ENCODE data around the gene ELP2.
"Not testable (repeated sequence)": the region's sequence is repeated elsewhere in the genome, so short reads cannot be mapped to it uniquely, and the experiment has no call there.

ELP2 gene, protein sequence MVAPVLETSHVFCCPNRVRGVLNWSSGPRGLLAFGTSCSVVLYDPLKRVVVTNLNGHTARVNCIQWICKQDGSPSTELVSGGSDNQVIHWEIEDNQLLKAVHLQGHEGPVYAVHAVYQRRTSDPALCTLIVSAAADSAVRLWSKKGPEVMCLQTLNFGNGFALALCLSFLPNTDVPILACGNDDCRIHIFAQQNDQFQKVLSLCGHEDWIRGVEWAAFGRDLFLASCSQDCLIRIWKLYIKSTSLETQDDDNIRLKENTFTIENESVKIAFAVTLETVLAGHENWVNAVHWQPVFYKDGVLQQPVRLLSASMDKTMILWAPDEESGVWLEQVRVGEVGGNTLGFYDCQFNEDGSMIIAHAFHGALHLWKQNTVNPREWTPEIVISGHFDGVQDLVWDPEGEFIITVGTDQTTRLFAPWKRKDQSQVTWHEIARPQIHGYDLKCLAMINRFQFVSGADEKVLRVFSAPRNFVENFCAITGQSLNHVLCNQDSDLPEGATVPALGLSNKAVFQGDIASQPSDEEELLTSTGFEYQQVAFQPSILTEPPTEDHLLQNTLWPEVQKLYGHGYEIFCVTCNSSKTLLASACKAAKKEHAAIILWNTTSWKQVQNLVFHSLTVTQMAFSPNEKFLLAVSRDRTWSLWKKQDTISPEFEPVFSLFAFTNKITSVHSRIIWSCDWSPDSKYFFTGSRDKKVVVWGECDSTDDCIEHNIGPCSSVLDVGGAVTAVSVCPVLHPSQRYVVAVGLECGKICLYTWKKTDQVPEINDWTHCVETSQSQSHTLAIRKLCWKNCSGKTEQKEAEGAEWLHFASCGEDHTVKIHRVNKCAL

GRCh38 chr18:36129300-36130038, at the start of gene ELP2, which contains the start of gene SLC39A6:
Gene ELP2 (plus strand): TSS chr18:36129899. CDS start chr18:36129934, 35 bp downstream.
Gene SLC39A6 (minus strand): TSS chr18:36129340. CDS start chr18:36127007, 2,333 bp downstream.
- DNase-seq (ENCODE audit: low read depth): peak; percentile 96

DNA sequence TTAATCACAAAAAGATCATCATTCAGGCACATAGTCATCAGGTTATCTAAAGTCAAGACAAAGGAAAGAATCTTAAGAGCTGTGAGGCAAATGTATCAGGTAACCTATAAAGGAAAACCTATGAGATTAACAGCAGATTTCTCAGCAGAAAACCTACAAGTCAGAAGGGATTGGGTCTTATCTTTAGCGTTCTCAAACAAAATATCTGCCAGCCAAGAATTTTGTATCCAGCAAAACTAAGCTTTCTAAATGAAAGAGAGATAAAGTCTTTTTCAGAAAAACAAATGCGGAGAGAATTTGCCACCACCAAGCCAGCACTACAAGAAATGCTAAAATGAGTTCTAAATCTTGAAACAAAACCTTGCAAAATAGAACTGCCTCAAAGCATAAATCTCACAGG, 48.6 kb upstream of the ELP2 start:
- DNase-seq (ENCODE audit: low read depth): not testable (repeated sequence)

DNA sequence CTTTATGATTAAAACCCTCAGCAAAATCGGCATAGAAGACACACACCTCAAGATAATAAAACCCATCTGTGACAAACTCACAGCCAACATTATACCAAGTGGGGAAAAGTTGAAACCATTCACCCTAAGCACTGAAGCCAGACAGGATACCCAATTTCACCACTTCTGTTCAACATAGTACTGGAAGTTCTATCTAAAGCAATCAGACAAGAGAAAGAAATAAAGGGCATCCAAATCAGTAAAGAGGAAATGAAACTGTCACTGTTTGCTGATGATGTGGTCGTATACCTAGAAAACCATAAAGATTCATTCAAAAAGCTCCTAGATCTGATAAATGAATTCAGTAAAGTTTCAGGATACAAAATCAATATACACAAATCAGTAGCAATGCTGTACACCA, 46.0 kb upstream of the ELP2 start:
- no peak for DNase-seq (ENCODE audit: low read depth)

- DNase-seq (ENCODE audit: low read depth): no peak
Observed at GRCh38 chr18:36085195-36085594, 44.5 kb upstream of the ELP2 start.

DNA sequence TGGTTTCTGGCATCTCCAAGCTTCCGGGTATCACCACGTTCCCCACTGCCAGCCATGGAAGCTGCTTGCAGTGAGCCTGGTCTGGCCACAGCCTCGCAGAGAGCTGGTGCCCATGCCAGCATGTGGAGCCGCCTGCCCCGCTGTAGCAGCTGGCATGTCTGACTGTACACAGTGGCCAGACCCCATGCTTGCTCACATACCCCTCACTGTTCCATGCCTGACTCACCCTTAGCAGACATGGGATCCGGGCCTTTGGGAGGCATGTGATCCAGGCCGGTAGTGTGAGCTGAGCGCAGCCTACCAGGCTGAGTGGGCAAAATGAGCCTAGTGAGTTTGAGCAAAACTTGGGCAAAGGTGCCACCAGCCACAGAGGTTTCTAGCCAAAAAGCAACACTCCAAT, 43.5 kb upstream of the ELP2 start:
- no peak for DNase-seq (ENCODE audit: low read depth)

DNA sequence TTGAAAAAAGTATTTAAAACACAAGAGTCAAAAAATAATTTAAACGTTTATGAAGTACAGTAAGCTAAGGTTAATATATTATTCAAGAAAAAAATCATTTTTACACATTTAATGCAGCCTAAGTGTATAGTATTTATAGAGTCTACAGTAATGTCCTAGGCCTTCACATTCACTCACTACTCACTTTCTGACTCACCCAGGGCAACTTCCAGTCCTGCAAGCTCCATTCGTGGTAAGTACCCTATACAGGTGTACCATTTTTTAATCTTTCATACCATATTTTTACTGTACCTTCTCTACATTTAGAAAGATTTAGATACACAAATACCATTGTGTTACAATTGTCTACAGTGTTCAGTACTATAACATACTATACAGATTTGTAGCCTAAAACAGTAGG, 41.4 kb upstream of the ELP2 start:
- peak; percentile 33 for DNase-seq (ENCODE audit: low read depth)

GRCh38 chr18:36089001-36089400, 40.7 kb upstream of the ELP2 start:
- DNase-seq (ENCODE audit: low read depth): no peak

DNA sequence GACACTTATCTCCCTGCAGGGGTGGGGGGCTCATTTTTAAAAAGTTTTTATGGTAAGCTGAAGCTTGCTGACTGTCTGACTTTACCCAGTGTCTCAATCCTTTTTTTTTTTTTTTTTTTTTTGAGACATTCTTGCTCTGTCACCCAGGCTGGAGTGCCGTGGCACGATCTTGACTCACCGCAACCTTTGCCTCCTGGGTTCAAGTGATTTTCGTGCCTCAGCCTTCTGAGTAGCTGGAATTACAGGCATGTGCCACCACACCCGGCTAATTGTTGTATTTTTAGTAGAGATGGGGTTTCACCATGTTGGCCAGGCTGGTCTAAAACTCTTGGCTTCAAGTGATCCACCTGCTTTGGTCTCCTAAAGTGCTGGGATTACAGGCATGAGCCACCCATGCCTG, 37.6 kb upstream of the ELP2 start:
- DNase-seq (ENCODE audit: low read depth): peak; percentile 24

DNA sequence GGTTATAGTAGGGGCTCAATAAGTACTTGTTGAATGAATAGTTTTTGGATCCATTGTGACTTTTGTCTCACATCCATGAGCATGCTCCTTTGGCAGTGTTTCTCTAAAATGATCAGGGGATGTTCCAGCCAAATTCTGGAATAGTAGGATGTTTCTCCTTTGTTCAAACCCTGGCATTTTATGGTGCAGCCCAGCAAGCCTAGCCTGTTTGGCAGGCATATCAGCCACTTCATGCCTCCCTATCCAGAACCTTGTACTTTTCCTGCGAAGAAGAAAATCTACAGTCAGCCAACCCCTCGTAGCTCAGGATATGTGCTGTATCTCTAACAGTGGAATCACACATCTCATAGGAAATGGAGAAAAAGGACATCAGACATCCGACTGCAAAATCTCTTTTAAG, 35.3 kb upstream of the ELP2 start:
- DNase-seq (ENCODE audit: low read depth): no peak

DNA sequence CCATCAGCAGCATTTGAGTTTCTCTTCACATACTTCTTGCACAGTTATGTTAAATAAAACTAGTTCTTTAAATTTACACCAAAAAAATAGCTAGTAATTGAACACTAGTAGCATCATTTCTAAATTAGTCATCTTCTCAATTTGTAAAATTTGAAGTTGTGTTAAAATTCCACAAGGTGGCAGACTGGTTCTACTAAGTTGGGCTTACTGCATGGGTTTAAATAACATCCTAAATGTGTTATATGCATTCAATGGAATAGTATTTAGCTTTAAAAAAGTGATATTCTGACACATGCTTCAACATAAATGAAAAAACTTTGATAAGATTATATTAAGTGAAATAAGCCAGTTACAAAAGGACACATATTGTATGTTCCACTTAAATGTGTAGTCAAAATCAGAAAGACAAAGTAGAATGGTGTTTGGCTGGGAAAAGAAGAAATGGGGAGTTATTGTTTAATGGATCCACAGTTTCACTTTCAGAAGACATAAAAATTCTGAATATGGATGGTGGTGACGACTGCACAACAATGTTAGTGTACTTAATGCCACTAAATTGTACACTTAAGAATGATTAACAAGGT, 33.7 kb upstream of the ELP2 start:
- DNase-seq (ENCODE audit: low read depth): peak; percentile 83

GRCh38 chr18:36096955-36097354, 32.7 kb upstream of the ELP2 start:
- no peak for DNase-seq (ENCODE audit: low read depth)

GRCh38 chr18:36099311-36099710, 30.4 kb upstream of the ELP2 start:
- no peak for DNase-seq (ENCODE audit: low read depth)

GRCh38 chr18:36101943-36102342, 27.8 kb upstream of the ELP2 start:
- no peak for DNase-seq (ENCODE audit: low read depth)

GRCh38 chr18:36104749-36105148, 24.9 kb upstream of the ELP2 start:
- DNase-seq (ENCODE audit: low read depth): no peak

GRCh38 chr18:36107477-36107876, 22.2 kb upstream of the ELP2 start:
- DNase-seq (ENCODE audit: low read depth): no peak

- no peak for DNase-seq (ENCODE audit: low read depth)
Observed at GRCh38 chr18:36108196-36108595, 21.5 kb upstream of the ELP2 start.

DNA sequence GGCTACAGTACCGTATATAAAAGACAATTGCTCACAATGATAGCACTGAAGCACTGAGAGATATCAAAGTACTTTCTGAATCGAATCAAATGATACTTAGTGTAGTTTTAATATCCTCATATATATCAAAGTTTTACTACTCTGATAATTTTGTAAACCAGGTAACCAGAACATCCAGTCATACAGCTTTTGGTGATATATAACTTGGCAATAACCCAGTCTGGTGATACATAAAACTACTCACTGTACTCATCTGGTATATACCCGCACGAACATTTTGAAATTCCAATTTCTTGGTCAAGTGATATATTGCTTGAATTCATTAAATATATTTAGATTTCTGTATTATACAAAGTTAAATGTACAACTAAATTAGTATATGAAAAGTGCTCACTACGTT, 21.1 kb upstream of the ELP2 start:
- no peak for DNase-seq (ENCODE audit: low read depth)

DNA sequence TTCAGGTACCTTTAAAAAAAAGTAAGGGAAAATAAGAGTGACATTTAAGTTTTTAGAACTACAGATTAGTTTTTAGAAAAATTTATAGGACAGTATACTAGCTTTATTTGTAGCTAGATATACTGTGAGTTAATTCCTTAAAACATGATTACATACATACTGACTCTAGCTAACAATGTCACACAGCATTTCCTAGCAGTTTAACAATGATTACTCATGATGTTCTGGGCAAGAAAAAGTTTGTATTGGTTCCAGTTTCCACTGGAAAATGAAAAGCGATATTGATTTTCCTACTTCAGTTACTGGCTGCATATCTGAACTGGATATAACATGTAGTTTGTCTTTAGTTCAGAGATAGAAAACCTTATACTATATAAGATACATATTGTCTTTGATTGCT, 20.0 kb upstream of the ELP2 start:
- DNase-seq (ENCODE audit: low read depth): no peak

- DNase-seq (ENCODE audit: low read depth): no peak
Observed at GRCh38 chr18:36112302-36112701, 17.4 kb upstream of the ELP2 start.

DNA sequence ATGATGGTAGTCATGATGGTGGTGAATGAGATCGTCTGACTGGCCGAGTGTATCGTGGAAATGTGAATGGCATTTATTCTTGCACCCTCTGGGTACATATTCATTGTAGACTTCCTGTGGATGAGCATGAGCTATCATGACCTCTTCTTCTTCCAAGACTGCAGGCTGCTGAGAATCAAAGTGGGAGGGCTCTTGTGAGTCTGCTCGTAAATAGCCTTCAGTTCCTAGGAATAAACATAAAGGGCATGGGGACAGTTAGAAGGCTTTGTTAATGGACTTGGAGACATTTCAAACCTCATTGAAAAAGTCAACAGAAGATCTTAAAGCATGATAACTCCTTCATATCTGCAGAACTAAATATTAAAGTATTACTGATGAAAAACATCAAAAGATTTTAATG, 15.4 kb upstream of the ELP2 start:
- DNase-seq (ENCODE audit: low read depth): no peak

- no peak for DNase-seq (ENCODE audit: low read depth)
Observed at GRCh38 chr18:36114738-36115137, 15.0 kb upstream of the ELP2 start.

GRCh38 chr18:36116771-36117170, 12.9 kb upstream of the ELP2 start:
- DNase-seq (ENCODE audit: low read depth): not testable (repeated sequence)

All from ELR (cell line).